ENCODE measurements around the gene TIMM10. TPM values are rescaled to one million over a fixed set of nuclear protein-coding genes. Genes with fewer than 3 reads are reported as not detected.

The TIMM10 gene
- total RNA-seq, 4 donors from 2014 or later = 16.8 to 39.6 (median 19.6) TPM

GRCh38 chr11:57546451-57546850 lies 15.9 kb upstream of the TIMM10 start:
- DNase-seq = no peak
- H3K27ac ChIP-seq = no peak overlapping the region
- H3K4me3 ChIP-seq = no peak overlapping the region
- TF ChIP-seq POLR2A (IDR thresholded peaks at IDR 0.05) = no peak
- TF ChIP-seq, protein P1, sequence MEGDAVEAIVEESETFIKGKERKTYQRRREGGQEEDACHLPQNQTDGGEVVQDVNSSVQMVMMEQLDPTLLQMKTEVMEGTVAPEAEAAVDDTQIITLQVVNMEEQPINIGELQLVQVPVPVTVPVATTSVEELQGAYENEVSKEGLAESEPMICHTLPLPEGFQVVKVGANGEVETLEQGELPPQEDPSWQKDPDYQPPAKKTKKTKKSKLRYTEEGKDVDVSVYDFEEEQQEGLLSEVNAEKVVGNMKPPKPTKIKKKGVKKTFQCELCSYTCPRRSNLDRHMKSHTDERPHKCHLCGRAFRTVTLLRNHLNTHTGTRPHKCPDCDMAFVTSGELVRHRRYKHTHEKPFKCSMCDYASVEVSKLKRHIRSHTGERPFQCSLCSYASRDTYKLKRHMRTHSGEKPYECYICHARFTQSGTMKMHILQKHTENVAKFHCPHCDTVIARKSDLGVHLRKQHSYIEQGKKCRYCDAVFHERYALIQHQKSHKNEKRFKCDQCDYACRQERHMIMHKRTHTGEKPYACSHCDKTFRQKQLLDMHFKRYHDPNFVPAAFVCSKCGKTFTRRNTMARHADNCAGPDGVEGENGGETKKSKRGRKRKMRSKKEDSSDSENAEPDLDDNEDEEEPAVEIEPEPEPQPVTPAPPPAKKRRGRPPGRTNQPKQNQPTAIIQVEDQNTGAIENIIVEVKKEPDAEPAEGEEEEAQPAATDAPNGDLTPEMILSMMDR (IDR thresholded peaks at IDR 0.05) = no peak
- no peaks in the 10 kb centered on the region for H3K9me3 ChIP-seq
- H3K27me3 ChIP-seq = no peaks in the 10 kb centered on the region
- H3K4me1 ChIP-seq = peaks cover 0 to 8% (median 0%) of the 10 kb centered on the region in 4 donors
- H3K36me3 ChIP-seq = peaks cover 0 to 22% (median 0%) of the 10 kb centered on the region in 3 donors

- Histone ChIP-seq H3K27ac (no peak overlapping the region), H3K27me3 (no peaks in the 10 kb centered on the region), H3K36me3 (peaks cover 0 to 18% (median 0%) of the 10 kb centered on the region in 3 donors), H3K4me3 (no peak overlapping the region), H3K4me1 (peaks cover 0 to 8% (median 0%) of the 10 kb centered on the region in 4 donors), H3K9me3 (no peaks in the 10 kb centered on the region)
- DNase-seq = no peak
- no peak for TF ChIP-seq POLR2A (IDR thresholded peaks at IDR 0.05)
- TF ChIP-seq, protein P1 (IDR thresholded peaks at IDR 0.05) = no peak
Measured at GRCh38 chr11:57545883-57546282, 15.3 kb upstream of the TIMM10 start.

GRCh38 chr11:57544566-57544965 lies 14.0 kb upstream of the TIMM10 start:
- H3K4me3 ChIP-seq = no peak overlapping the region
- H3K4me1 ChIP-seq = peaks cover 0 to 8% (median 0%) of the 10 kb centered on the region in 4 donors
- H3K9me3 ChIP-seq = no peaks in the 10 kb centered on the region
- no peak for DNase-seq
- no peaks in the 10 kb centered on the region for H3K27me3 ChIP-seq
- no peak for TF ChIP-seq POLR2A (IDR thresholded peaks at IDR 0.05)
- TF ChIP-seq, protein P1 (IDR thresholded peaks at IDR 0.05) = no peak
- H3K36me3 ChIP-seq = peaks cover 0 to 5% (median 0%) of the 10 kb centered on the region in 3 donors
- H3K27ac ChIP-seq = no peak overlapping the region

GRCh38 chr11:57543593-57543992 lies 13.0 kb upstream of the TIMM10 start:
- no peak for TF ChIP-seq POLR2A (IDR thresholded peaks at IDR 0.05)
- TF ChIP-seq, protein P1 (IDR thresholded peaks at IDR 0.05) = no peak

GRCh38 chr11:57542582-57542981 lies 12.0 kb upstream of the TIMM10 start:
- peak in 1 of 3 donors; percentile 29 for DNase-seq
- no peaks in the 10 kb centered on the region for H3K27me3 ChIP-seq
- H3K27ac ChIP-seq = no peak overlapping the region
- no peaks in the 10 kb centered on the region for H3K9me3 ChIP-seq
- TF ChIP-seq, protein P1 (IDR thresholded peaks at IDR 0.05) = no peak
- TF ChIP-seq POLR2A (IDR thresholded peaks at IDR 0.05) = no peak
- H3K4me1 ChIP-seq = peaks cover 0 to 6% (median 0%) of the 10 kb centered on the region in 4 donors
- H3K4me3 ChIP-seq = no peak overlapping the region
- H3K36me3 ChIP-seq = no peaks in the 10 kb centered on the region

More at GRCh38 chr11:57543593-57543992, 13.0 kb upstream of the TIMM10 start:
- no peaks in the 10 kb centered on the region for H3K36me3 ChIP-seq
- DNase-seq = peak in 1 of 3 donors; percentile 31
- H3K9me3 ChIP-seq = no peaks in the 10 kb centered on the region
- H3K4me1 ChIP-seq = peaks cover 0 to 8% (median 0%) of the 10 kb centered on the region in 4 donors
- H3K4me3 ChIP-seq = no peak overlapping the region
- H3K27ac ChIP-seq = no peak overlapping the region
- no peaks in the 10 kb centered on the region for H3K27me3 ChIP-seq

GRCh38 chr11:57541169-57541568 lies 10.6 kb upstream of the TIMM10 start:
- H3K36me3 ChIP-seq = no peaks in the 10 kb centered on the region
- H3K9me3 ChIP-seq = no peaks in the 10 kb centered on the region
- H3K27ac ChIP-seq = no peak overlapping the region
- DNase-seq = peak in 1 of 3 donors; percentile 10
- no peak overlapping the region for H3K4me3 ChIP-seq
- H3K27me3 ChIP-seq = no peaks in the 10 kb centered on the region
- TF ChIP-seq POLR2A (IDR thresholded peaks at IDR 0.05) = no peak
- TF ChIP-seq, protein P1 (IDR thresholded peaks at IDR 0.05) = no peak
- no peaks in the 10 kb centered on the region for H3K4me1 ChIP-seq
